Subcutaneous abdominal adipose tissue (tissue), 5 donors: ENCODE measurements around the gene GABRA5.

Experiments used
- H3K27ac ChIP-seq: one replicate; pipeline ENCODE4 v1.7.0; 2013; ENCODE audit warnings: low read depth, mild to moderate bottlenecking, inconsistent platforms, low read length, moderate library complexity
- H3K27me3 ChIP-seq, 5 donors: one replicate each; pipeline ENCODE4 v1.7.0; 2013; ENCODE audit warnings: low read length in 5 of 5, inconsistent platforms in 1 of 5; ENCODE audit not compliant: control insufficient read depth in 5 of 5, insufficient read depth in 4 of 5
- H3K36me3 ChIP-seq, 5 donors: one replicate each; pipeline ENCODE4 v1.7.0; 2013; ENCODE audit warnings: low read length in 5 of 5; ENCODE audit not compliant: control insufficient read depth in 5 of 5, insufficient read depth in 5 of 5
- H3K4me1 ChIP-seq, 5 donors: one replicate each; pipeline ENCODE4 v1.7.0; 2013; ENCODE audit warnings: low read length in 5 of 5, mild to moderate bottlenecking in 3 of 5, moderate library complexity in 1 of 5; ENCODE audit not compliant: control insufficient read depth in 5 of 5, insufficient read depth in 5 of 5
- H3K4me3 ChIP-seq, 5 donors: one replicate each; pipeline ENCODE4 v1.7.0; 2013; ENCODE audit warnings: low read length in 5 of 5, low read depth in 1 of 5
- H3K9ac ChIP-seq, 5 donors: one replicate each; pipeline ENCODE4 v1.7.0; 2013; ENCODE audit warnings: low read length in 5 of 5, mild to moderate bottlenecking in 4 of 5, moderate library complexity in 3 of 5
- H3K9me3 ChIP-seq, 5 donors: one replicate each; pipeline ENCODE4 v1.7.0; 2013; ENCODE audit warnings: low read length in 5 of 5; ENCODE audit not compliant: control insufficient read depth in 5 of 5
- donor health status: healthy.
- donor health status: healthy.
- donor health status: healthy.
- donor health status: healthy.
- donor health status: healthy.

GABRA5 gene

DNA sequence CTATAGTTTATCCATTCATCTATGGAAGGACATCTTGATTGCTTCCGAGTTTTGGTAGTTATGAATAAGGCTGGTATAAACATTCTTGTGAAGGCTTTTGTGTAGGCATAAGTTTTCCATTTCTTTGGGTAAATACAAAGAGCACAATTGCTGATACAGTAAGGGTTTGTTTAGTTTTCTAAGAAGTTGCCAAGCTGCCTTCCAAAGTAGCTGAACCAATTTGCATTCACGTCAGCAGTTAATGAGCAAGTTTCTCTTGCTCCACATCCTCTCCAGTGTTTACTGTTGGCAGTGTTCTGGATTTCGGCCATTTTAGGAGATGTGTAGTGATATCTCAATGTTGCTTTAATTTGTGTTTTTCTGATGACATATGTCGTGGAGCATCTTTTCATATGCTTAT lies 34.2 kb downstream of the GABRA5 start:
- Histone ChIP-seq H3K9ac (no peak overlapping the region), H3K4me3 (no peak overlapping the region), H3K27me3 (no peaks in the 10 kb centered on the region), H3K36me3 (no peaks in the 10 kb centered on the region), H3K9me3 (peaks cover 5 to 38% (median 26%) of the 10 kb centered on the region in 5 donors), H3K4me1 (no peaks in the 10 kb centered on the region), H3K27ac (no peak overlapping the region)

GRCh38 chr15:26910715-26911114 lies 43.9 kb downstream of the GABRA5 start:
- H3K9ac ChIP-seq: no peak overlapping the region
- H3K27ac ChIP-seq: no peak overlapping the region
- H3K4me1 ChIP-seq: no peaks in the 10 kb centered on the region
- H3K36me3 ChIP-seq: no peaks in the 10 kb centered on the region
- H3K27me3 ChIP-seq: peaks cover 0 to 3% (median 0%) of the 10 kb centered on the region in 5 donors
- peaks cover 0 to 14% (median 6%) of the 10 kb centered on the region in 5 donors for H3K9me3 ChIP-seq
- H3K4me3 ChIP-seq: no peak overlapping the region

GRCh38 chr15:26921433-26921832 lies 54.6 kb downstream of the GABRA5 start:
- no peak overlapping the region for H3K4me3 ChIP-seq
- H3K27ac ChIP-seq: no peak overlapping the region
- H3K36me3 ChIP-seq: no peaks in the 10 kb centered on the region
- no peaks in the 10 kb centered on the region for H3K27me3 ChIP-seq
- H3K4me1 ChIP-seq: no peaks in the 10 kb centered on the region
- H3K9ac ChIP-seq: no peak overlapping the region
- H3K9me3 ChIP-seq: peaks cover 9 to 33% (median 20%) of the 10 kb centered on the region in 5 donors

- no peaks in the 10 kb centered on the region for H3K4me1 ChIP-seq
- H3K9ac ChIP-seq: no peak overlapping the region
- no peak overlapping the region for H3K27ac ChIP-seq
- H3K9me3 ChIP-seq: peaks cover 0 to 4% (median 0%) of the 10 kb centered on the region in 5 donors
- H3K4me3 ChIP-seq: no peak overlapping the region
- peaks cover 0 to 3% (median 0%) of the 10 kb centered on the region in 5 donors for H3K27me3 ChIP-seq
- no peaks in the 10 kb centered on the region for H3K36me3 ChIP-seq
Observed at GRCh38 chr15:26926081-26926480, 59.2 kb downstream of the GABRA5 start.

GRCh38 chr15:26928051-26928450 lies 61.2 kb downstream of the GABRA5 start:
- no peak overlapping the region for H3K27ac ChIP-seq
- no peaks in the 10 kb centered on the region for H3K36me3 ChIP-seq
- no peak overlapping the region for H3K4me3 ChIP-seq
- peaks cover 0 to 3% (median 0%) of the 10 kb centered on the region in 5 donors for H3K9me3 ChIP-seq
- no peak overlapping the region for H3K9ac ChIP-seq
- peaks cover 0 to 3% (median 0%) of the 10 kb centered on the region in 5 donors for H3K27me3 ChIP-seq
- no peaks in the 10 kb centered on the region for H3K4me1 ChIP-seq

GRCh38 chr15:26929588-26929987 lies 62.7 kb downstream of the GABRA5 start:
- no peak overlapping the region for H3K4me3 ChIP-seq
- H3K9ac ChIP-seq: no peak overlapping the region
- peaks cover 0 to 3% (median 0%) of the 10 kb centered on the region in 5 donors for H3K27me3 ChIP-seq
- peaks cover 0 to 3% (median 0%) of the 10 kb centered on the region in 5 donors for H3K9me3 ChIP-seq
- H3K27ac ChIP-seq: no peak overlapping the region
- no peaks in the 10 kb centered on the region for H3K36me3 ChIP-seq
- H3K4me1 ChIP-seq: no peaks in the 10 kb centered on the region

- H3K4me3 ChIP-seq: no peak overlapping the region
- no peaks in the 10 kb centered on the region for H3K36me3 ChIP-seq
- H3K27me3 ChIP-seq: no peaks in the 10 kb centered on the region
- H3K9ac ChIP-seq: no peak overlapping the region
- no peak overlapping the region for H3K27ac ChIP-seq
- no peaks in the 10 kb centered on the region for H3K4me1 ChIP-seq
- H3K9me3 ChIP-seq: no peaks in the 10 kb centered on the region
Observed at GRCh38 chr15:26934848-26935247, 68.0 kb downstream of the GABRA5 start.

DNA sequence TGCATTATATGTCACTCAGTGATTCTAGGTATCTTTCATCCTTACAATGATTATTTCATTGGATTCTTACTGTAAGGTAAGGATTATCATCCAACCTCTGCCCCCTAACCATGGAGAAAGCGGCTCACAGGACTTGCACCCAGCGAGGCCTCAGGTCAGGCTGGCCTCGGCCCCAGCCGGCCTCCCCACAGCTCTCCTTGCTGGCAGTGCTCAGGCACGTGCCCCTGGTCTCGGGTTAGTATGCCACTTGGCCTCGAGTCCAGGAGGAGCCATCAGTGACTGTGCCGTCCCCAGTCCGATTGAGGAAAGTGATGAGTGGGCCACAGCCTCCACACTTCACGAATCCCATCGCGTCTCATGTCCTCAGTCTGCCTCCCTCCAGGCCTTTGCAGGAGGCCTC lies 68.5 kb downstream of the GABRA5 start:
- H3K4me3 ChIP-seq: no peak overlapping the region
- H3K9ac ChIP-seq: no peak overlapping the region
- H3K9me3 ChIP-seq: no peaks in the 10 kb centered on the region
- no peaks in the 10 kb centered on the region for H3K4me1 ChIP-seq
- no peaks in the 10 kb centered on the region for H3K36me3 ChIP-seq
- no peak overlapping the region for H3K27ac ChIP-seq
- no peaks in the 10 kb centered on the region for H3K27me3 ChIP-seq

GRCh38 chr15:26936502-26936901 lies 69.6 kb downstream of the GABRA5 start:
- no peak overlapping the region for H3K27ac ChIP-seq
- H3K9ac ChIP-seq: no peak overlapping the region
- H3K9me3 ChIP-seq: no peaks in the 10 kb centered on the region
- no peaks in the 10 kb centered on the region for H3K36me3 ChIP-seq
- no peak overlapping the region for H3K4me3 ChIP-seq
- no peaks in the 10 kb centered on the region for H3K27me3 ChIP-seq
- H3K4me1 ChIP-seq: no peaks in the 10 kb centered on the region

- Histone ChIP-seq H3K27me3 (no peaks in the 10 kb centered on the region), H3K27ac (no peak overlapping the region), H3K36me3 (no peaks in the 10 kb centered on the region), H3K9me3 (no peaks in the 10 kb centered on the region), H3K9ac (no peak overlapping the region), H3K4me3 (no peak overlapping the region), H3K4me1 (no peaks in the 10 kb centered on the region)
Observed at GRCh38 chr15:26937134-26937533, 70.3 kb downstream of the GABRA5 start.

- Histone ChIP-seq H3K27me3 (no peaks in the 10 kb centered on the region), H3K9ac (no peak overlapping the region), H3K36me3 (no peaks in the 10 kb centered on the region), H3K9me3 (no peaks in the 10 kb centered on the region), H3K4me3 (no peak overlapping the region), H3K27ac (no peak overlapping the region), H3K4me1 (no peaks in the 10 kb centered on the region)
Observed at GRCh38 chr15:26939398-26939797, 72.5 kb downstream of the GABRA5 start.
